ENCODE data around the gene PIK3R3. TPM values are rescaled to one million over a fixed set of nuclear protein-coding genes. Genes with fewer than 3 reads are reported as not detected.
"Not testable (repeated sequence)": the region's sequence is repeated elsewhere in the genome, so short reads cannot be mapped to it uniquely, and the experiment has no call there.

The PIK3R3 gene
- total RNA-seq, 4 donors from 2014 or later, result 21.9 to 123 (median 39.2) TPM

- ATAC-seq (ENCODE audit: low FRiP score), result no peak
- TF ChIP-seq CTCF (IDR thresholded peaks at IDR 0.05), result no peak
- DNase-seq (ENCODE audit: low spot score), result no peak
Measured at GRCh38 chr1:46067652-46068051, 64.8 kb downstream of the PIK3R3 start.

GRCh38 chr1:46065405-46065804, 67.0 kb downstream of the PIK3R3 start:
- ATAC-seq (ENCODE audit: low FRiP score), result no peak
- no peak for TF ChIP-seq CTCF (IDR thresholded peaks at IDR 0.05)
- no peak for DNase-seq (ENCODE audit: low spot score)

GRCh38 chr1:46064708-46065107, 67.7 kb downstream of the PIK3R3 start:
- ATAC-seq (ENCODE audit: low FRiP score), result no peak
- no peak for TF ChIP-seq CTCF (IDR thresholded peaks at IDR 0.05)

GRCh38 chr1:46062651-46063319, 69.6 kb downstream of the PIK3R3 start:
- DNase-seq (ENCODE audit: low spot score), result no peak
- no peak for TF ChIP-seq CTCF (IDR thresholded peaks at IDR 0.05)
- no peak for ATAC-seq (ENCODE audit: low FRiP score)

More at GRCh38 chr1:46064708-46065107, 67.7 kb downstream of the PIK3R3 start:
- no peak for DNase-seq (ENCODE audit: low spot score)

GRCh38 chr1:46061146-46061545, 71.3 kb downstream of the PIK3R3 start:
- TF ChIP-seq CTCF (IDR thresholded peaks at IDR 0.05), result no peak
- no peak for ATAC-seq (ENCODE audit: low FRiP score)
- no peak for DNase-seq (ENCODE audit: low spot score)

GRCh38 chr1:46058936-46059335, 73.5 kb downstream of the PIK3R3 start:
- TF ChIP-seq CTCF (IDR thresholded peaks at IDR 0.05), result no peak
- DNase-seq (ENCODE audit: low spot score) (no peak), ATAC-seq (ENCODE audit: low FRiP score) (no peak)

GRCh38 chr1:46057781-46058180, 74.6 kb downstream of the PIK3R3 start:
- no peak for TF ChIP-seq CTCF (IDR thresholded peaks at IDR 0.05)
- no peak for ATAC-seq (ENCODE audit: low FRiP score)
- no peak for DNase-seq (ENCODE audit: low spot score)

- DNase-seq (ENCODE audit: low spot score); ATAC-seq (ENCODE audit: low FRiP score): not testable (repeated sequence)
Measured at GRCh38 chr1:46057215-46057614, 75.2 kb downstream of the PIK3R3 start.

Measured in omental fat pad (tissue), 4 donors.